CD4-positive, alpha-beta T cell treated with Interleukin-4 for 1 hour (primary cell): ENCODE data around the gene RGS6.

Experiments used
- DNase-seq, 2 donors: peaks; one replicate each; pipeline ENCODE4 v3.0.0-alpha.2; 2020 to 2022

The RGS6 gene

DNA sequence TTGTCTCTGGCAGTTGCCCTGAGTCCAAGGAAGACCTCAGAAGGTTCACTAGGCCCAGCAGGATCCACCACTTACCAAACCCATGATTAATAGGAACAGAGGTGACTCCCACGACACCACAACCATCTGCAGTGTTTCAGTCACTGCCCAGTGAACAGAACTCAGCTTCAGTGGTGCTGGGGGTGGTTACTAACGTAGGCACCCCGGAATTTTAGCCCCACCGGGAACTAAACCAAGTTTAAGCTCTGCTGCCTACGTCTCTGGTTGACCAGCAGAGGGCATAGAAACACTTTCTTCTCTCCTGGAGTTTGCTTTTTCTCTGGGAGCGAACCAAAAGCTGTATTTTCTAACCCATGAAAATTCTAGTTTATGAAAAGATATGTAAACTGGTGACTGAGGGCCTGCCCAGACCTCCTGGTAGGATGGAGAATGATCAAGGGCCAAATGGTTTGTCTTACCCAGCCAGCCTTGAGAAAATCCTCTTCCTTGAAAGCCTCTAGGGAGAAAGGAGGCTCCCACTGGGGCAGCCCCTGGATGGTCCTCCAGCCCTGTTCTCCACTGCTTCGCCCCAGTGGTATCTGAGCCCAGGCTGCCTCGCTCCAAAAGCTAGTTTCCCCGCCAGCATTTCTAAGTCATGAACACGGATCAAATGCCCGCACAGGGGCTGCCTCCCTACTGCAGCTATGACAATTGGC, 581.9 kb downstream of the RGS6 start:
- DNase-seq = peak in 1 of 2 donors; percentile 27

DNA sequence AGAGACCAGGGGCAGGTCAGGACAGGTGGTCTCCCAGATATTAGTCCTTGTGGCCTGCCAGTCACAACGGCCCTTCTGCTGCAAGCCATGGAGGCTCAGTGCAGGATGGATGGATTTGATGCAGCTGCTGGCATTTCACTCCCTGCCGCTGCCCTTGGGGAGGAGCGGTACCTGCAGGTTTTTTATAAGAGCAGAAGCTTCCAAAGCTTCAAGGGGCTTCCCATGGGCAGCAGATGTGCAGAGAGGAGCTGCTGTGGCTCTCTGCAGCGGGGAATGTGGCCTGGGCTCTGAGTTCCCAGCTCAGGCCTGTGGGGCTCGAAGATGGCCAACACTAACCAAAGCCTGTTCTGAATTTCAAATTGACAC, 582.4 kb downstream of the RGS6 start:
- DNase-seq = no peak

GRCh38 chr14:72515779-72516770, 583.8 kb downstream of the RGS6 start:
- DNase-seq = no peak

- DNase-seq = peak; percentile 81 to 82
Measured at GRCh38 chr14:72516936-72517700, 584.9 kb downstream of the RGS6 start.

DNA sequence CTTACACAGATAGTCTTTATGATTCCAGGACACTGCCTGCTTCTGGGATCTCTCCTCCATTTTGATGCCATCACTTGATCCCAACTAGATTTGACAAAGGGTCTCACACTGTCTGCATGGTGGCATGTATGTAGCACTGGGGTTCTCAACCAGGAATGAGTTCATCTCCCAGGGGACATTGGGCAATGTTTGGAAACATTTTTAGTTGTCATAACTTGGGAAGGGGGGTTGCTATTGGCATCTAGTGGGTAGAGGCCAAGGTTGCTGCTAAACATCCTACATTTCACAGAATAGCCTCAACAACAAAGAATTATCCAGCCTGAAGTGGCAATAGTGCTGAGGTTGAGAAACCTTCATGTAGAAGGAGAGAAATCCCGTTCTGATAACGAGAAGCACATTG, 585.5 kb downstream of the RGS6 start:
- DNase-seq = no peak

GRCh38 chr14:72518809-72519377, 586.7 kb downstream of the RGS6 start:
- peak; percentile 48 to 53 for DNase-seq

DNA sequence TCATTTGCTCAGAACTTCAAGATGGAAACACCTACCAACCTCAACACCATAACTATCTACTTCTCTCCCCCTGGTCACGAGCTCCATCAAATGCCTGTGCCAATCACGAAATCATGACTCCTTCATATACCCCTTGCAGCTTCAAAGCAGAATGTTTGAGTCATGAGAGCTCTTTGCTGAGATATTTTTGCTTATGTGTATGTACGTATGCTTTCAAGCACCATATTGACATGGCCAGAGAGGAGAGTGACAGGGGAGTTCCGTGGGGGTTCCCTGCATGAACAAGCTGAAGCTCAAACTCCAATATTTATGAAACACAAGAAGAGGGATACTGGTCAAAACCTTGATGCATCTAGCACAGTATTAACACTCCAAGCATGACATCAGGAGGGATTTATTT, 587.3 kb downstream of the RGS6 start:
- no peak for DNase-seq

DNA sequence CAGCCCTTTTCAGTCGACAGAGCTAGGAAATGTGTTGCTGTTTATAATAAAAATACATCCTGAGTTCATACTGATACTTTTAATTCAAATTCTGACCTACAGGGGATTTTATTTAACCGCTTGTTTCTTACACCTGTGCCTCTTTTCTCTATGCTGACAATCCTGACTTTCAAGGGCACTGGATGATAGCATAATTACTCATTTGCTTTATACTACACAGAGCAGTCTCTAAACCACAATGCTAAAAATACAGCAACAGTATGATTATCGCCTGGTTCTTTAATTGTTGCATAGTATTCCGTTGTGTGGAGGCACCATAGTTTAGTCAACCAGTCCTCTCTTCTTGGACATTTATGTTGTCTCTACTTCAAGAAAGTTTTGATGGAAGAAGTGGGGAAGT, 588.8 kb downstream of the RGS6 start:
- DNase-seq = no peak

DNA sequence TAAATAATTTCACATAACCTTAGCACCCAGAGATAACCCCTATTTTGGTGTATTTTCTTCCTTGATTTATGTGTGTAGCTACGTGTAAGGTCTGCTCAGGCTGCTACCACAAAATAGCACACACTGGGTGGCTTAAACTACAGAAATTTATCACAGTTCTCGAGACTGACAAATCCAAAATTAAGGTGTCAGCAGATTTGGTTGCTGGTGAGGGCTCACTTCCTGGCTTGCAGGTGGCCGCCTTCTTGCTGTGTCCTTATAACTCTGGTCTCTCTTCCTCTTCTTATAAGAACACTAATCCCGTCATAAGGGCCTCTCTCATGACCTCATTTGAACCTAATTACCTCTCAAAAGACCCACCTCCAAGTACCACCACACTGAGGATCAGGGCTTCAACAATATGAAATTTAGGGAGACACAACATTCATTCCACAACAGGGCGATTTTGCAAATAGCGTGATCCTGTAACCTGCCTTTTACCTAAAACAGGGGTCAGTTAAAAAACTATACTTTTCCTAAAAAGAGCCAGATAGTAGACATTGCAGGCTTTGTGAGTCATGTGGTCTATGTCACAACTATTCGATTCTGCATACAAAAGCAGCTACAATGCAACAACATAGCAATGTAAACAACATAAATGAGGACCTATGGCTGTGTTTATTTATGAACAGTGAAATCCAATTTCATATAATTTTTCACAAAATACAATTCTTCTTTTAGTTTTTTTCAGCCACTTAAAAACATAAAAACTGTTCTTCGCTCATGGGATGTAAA, 589.9 kb downstream of the RGS6 start:
- no peak for DNase-seq

DNA sequence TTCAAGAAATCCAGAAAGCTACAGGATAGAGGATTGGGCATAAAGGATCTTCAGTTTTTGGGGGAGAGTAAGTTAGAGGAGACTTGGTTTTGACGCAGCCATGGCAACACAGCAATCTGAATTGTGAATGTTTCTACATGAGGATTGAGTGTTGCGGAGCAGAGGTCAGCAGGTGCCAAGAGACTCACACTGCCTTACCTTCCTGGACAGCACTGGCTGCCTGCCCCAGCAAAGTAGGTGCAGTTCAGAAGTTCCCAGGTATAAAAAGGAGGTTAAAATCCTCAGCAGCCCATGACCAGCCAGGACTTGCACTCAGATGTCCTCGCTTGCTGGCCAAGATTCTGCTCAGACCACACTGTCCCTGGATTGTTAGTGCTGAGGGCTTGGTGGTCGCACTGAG, 590.6 kb downstream of the RGS6 start:
- no peak for DNase-seq

GRCh38 chr14:72523424-72524294, 591.4 kb downstream of the RGS6 start:
- DNase-seq = no peak

DNA sequence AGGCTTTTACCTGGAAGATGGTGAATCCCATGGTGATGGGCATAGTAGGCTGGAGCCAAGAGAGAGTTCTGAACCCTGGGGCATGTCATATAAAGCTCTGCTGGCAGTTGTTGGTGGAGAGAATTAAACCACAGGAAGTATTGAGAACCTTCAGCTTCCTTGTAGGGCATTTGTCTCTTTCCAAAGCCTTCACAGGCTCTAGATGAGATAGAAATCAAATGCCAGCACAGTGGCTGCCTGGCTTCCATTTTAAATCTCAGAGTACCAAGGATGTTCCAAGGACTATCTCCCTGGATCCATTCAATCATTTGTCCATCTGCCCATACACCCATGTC, 592.0 kb downstream of the RGS6 start:
- no peak for DNase-seq

DNA sequence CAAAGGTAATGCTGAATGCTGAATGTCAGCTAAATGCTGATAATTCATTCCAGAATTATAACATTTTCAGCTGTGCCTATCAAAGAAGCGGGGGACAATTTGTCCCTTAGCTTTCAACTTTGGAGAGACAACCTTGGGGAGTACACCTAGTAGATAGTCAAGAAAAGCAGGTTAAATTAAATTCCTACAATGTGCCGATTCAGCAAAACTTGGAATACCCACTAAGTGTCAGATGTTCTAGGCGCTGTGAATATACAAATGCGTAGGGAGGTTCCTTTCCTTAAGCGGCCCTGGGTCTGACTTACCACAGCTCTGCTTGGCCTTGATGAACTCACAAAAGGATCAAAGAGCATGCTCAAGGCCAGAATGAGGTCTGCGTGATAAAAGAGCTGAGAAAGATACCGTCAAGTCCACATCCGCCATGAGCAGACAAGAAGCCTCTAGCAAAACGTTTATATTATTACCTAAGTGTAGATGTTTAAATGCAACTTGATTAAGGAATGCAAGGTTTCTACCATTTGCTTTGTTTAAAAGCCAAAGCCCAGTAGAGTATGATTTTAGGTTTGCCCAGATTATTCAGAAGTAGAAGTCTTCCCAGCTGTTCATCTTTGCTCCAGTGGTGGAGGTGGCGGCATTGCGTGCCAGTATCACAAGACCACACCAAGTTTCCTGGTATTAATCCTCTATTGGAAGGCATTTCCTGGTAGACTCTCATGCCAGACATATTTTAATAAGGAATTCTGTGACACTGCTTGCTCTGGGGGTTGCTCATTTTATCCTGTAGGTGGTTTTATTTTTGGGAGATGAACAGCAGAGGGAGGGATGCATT, 593.1 kb downstream of the RGS6 start:
- no peak for DNase-seq

DNA sequence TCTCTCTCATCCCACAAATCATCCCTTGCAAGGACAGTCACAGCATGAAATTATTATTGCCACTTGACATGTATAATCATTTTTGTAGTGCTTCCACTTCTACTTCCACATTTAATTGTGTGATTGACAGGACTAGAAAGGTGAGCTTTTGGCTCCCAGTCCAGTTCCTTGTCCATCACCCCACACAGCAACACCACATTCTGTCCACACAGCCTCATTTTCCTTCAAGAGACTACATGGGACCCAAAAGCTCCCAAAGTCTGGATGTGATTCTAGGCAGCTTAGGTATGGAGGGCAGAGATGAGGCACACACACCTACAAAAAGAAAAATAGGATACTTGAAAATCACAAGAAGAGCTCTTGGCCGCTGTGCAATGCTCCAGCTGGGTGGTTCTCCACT, 595.4 kb downstream of the RGS6 start:
- DNase-seq = no peak

DNA sequence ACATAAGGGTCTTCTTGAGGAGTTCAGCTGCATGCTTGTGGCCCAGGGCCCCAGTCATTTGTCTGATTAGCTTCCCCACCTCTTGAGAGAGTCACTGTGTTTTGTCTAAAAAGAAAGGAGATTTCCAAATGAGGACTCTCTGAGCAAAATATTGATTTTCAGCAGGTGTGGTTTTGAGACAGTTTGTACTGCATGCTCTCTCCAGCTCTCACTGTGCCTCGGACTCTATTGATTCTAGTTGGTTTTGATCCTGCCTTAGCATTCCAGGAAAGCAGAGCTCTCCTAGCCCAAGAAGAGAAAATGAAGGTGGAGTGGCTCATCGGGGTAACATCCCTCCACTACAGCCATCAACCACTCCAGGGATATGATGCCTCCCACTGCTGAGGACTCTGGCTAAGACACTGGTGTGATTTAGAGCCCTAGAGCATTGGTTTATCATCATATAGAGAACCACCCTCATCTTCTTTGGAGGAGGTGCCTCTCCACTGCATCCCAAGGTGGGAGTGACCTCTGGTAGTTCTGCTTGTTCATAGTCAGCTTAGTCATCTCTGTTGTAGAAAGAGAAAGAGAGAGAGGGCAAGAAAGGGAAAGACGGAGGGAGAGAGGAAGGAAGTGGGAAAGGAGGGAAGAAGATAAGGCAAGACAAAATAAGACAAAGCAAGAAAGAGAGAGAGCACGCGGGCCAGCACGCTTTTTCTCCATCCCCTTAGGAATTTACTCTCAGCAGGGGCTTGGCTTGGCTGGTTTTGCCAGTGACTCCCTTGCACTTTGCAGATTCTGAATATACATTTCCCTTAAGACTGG, 596.0 kb downstream of the RGS6 start:
- DNase-seq = no peak

DNA sequence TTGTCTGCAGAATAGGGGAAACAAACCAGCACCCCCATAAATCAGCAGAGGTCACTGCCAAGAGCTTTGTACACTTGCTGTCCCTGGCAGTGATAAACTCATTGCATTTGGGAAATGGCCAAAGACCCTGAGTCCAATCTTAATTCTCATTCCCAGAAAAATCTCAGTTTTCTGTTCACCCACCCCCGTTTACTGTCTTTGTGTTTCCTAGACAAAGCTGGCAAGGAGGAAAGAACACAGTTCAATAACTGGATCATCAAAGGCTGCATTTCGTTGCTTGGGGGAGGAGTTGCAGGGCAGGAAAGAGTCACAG, 596.6 kb downstream of the RGS6 start:
- no peak for DNase-seq

GRCh38 chr14:72532686-72533454, 600.6 kb downstream of the RGS6 start:
- peak in 1 of 2 donors; percentile 33 for DNase-seq

- DNase-seq = peak in 1 of 2 donors; percentile 48
Measured at GRCh38 chr14:72535485-72535884, 603.3 kb downstream of the RGS6 start.

- DNase-seq = no peak
Measured at GRCh38 chr14:72538387-72538786, 606.2 kb downstream of the RGS6 start.
